Measurements from ENCODE around the gene PTGER1.
A peak's percentile ranks its signal among the peaks of the same experiment; 100 is the strongest.

PTGER1 gene, protein sequence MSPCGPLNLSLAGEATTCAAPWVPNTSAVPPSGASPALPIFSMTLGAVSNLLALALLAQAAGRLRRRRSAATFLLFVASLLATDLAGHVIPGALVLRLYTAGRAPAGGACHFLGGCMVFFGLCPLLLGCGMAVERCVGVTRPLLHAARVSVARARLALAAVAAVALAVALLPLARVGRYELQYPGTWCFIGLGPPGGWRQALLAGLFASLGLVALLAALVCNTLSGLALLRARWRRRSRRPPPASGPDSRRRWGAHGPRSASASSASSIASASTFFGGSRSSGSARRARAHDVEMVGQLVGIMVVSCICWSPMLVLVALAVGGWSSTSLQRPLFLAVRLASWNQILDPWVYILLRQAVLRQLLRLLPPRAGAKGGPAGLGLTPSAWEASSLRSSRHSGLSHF

DNA sequence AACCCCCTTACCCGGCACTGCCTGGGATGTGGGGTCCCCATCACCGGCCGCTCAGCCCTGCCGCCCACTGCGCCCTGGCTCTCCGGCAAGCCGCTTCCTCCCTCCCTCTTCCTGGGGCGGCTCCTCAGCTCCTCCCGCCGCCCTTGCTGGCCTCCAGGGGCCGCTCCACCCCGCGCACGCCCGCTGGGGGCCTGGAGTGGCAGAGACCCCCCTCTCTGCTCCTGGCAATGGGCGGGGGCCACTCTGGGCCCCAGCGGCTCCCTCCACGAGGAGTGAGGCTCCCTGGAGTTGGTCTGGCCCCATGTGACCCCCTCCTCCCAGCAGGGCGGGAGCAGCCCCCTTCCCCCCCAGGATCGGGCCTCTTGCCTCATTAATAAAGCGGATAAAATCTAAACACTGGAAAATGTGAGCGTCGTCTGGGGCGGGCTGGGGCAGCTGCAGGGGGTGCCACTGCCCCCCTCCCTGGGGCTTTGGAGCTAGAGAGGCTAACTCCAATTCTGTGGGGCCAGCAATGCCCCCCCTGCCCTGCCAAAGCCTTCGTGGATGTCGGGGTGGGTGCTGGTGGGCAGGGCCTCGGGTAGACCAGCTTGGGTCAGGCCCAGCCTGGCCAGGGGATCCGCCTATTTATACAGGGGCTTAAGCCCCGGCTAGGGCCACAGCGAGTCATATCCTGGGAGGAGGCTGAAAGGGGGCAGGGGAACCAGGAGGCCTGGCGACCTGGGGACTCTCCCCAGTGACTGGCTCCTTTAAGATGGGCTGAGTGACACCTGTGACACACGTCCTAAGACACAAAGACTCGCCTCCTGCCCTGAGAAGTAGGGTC is at the start of gene PTGER1:
TSS of gene PTGER1 (minus strand) at position 104 of the 823 bp plus-strand sequence. CDS start 1,034 bp downstream, outside the sequence.
- no peaks in the 10 kb centered on the region for H3K79me2 ChIP-seq (ENCODE audit: insufficient read depth, low read depth)
- no peak within 1 kb of the TSS for H3K27ac ChIP-seq
- no peak within 1 kb of the TSS for H3K9ac ChIP-seq
- H2AFZ ChIP-seq (ENCODE audit: low read depth), result no peak within 1 kb of the TSS
- no peaks in the 10 kb centered on the region for H4K20me1 ChIP-seq (ENCODE audit: insufficient read depth)
- H3K4me3 ChIP-seq (IDR thresholded peaks at IDR 0.05; ENCODE audit: insufficient read depth, low read depth, low read length), result no peak within 1 kb of the TSS
- H3K36me3 ChIP-seq (ENCODE audit: insufficient read depth), result no peaks in the 10 kb centered on the region
- no peak within 1 kb of the TSS for H3K4me2 ChIP-seq
- no peaks in the 10 kb centered on the region for H3K4me1 ChIP-seq (ENCODE audit: low read depth, poor library complexity, severe bottlenecking)
- no peaks in the 10 kb centered on the region for H3K27me3 ChIP-seq (ENCODE audit: insufficient read depth, low read depth)
- TF ChIP-seq, protein P1, sequence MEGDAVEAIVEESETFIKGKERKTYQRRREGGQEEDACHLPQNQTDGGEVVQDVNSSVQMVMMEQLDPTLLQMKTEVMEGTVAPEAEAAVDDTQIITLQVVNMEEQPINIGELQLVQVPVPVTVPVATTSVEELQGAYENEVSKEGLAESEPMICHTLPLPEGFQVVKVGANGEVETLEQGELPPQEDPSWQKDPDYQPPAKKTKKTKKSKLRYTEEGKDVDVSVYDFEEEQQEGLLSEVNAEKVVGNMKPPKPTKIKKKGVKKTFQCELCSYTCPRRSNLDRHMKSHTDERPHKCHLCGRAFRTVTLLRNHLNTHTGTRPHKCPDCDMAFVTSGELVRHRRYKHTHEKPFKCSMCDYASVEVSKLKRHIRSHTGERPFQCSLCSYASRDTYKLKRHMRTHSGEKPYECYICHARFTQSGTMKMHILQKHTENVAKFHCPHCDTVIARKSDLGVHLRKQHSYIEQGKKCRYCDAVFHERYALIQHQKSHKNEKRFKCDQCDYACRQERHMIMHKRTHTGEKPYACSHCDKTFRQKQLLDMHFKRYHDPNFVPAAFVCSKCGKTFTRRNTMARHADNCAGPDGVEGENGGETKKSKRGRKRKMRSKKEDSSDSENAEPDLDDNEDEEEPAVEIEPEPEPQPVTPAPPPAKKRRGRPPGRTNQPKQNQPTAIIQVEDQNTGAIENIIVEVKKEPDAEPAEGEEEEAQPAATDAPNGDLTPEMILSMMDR (conservative IDR thresholded peaks at IDR 0.05; ENCODE audit: low read depth, low read length), result no peak

DNA sequence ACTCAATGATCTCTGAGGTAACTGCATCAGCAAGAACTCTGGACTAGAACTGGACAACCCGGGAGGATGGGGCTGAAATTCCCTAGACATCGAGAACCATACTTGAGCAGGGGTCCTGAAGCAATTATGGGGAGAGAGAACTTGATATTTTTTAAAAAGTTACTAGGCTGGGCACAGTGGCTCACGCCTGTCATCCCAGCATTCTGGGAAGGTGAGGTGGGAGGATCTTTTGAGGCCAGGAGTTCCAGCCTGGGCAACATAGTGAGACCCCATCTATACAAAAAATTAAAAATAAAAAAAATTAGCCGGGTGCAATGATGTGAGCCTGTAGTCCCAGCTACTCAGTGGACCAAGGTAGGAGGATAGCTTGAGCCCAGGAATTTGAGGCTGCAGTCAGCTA is 45.4 kb upstream of the PTGER1 start:
- H3K27ac ChIP-seq, result no peak overlapping the region
- H3K9ac ChIP-seq, result no peak overlapping the region
- H4K20me1 ChIP-seq (ENCODE audit: insufficient read depth), result peaks cover 17% of the 10 kb centered on the region; the same call in 1 of the 2 replicates
- H3K4me3 ChIP-seq (IDR thresholded peaks at IDR 0.05; ENCODE audit: insufficient read depth, low read depth, low read length), result no peak overlapping the region
- no peak overlapping the region for H3K4me2 ChIP-seq
- H3K36me3 ChIP-seq (ENCODE audit: insufficient read depth), result peaks cover 9% of the 10 kb centered on the region; the same call in 1 of the 2 replicates
- TF ChIP-seq, protein P1 (conservative IDR thresholded peaks at IDR 0.05; ENCODE audit: low read depth, low read length), result no peak
- peaks cover 23% of the 10 kb centered on the region for H3K79me2 ChIP-seq (ENCODE audit: insufficient read depth, low read depth)
- no peak overlapping the region for H2AFZ ChIP-seq (ENCODE audit: low read depth)
- no peaks in the 10 kb centered on the region for H3K27me3 ChIP-seq (ENCODE audit: insufficient read depth, low read depth)
- peaks cover 18% of the 10 kb centered on the region for H3K4me1 ChIP-seq (ENCODE audit: low read depth, poor library complexity, severe bottlenecking)

DNA sequence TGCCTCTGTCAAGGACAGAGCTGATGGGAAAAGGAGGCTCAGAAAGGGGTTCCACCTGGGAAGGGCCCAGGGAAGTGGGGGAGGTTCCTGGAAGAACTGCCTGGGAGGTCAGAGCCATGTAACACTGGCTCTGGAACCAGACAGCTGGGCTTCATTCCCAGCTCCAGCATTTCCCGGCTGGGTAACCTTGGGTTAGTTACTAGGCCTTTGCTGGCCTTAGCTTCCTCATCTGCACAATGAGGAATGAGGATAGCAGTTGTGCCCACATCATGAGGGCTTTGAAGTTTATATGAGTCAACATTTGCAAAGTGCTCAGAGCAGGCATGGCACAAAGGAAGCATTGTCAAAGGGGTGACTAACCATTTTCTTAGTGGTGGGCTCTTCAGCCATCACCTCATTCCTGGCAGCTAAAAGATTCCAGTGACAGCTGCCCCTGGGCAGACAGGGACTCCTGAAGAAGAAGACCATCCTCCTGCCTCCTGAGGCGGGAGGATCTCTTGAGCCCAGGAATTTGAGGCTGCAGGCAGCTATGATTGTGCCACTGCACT is 44.8 kb upstream of the PTGER1 start:
- Histone ChIP-seq H3K36me3 (ENCODE audit: insufficient read depth) (peaks cover 10% of the 10 kb centered on the region; the same call in 1 of the 2 replicates), H3K4me3 (IDR thresholded peaks at IDR 0.05; ENCODE audit: insufficient read depth, low read depth, low read length) (no peak overlapping the region), H4K20me1 (ENCODE audit: insufficient read depth) (peaks cover 17% of the 10 kb centered on the region; the same call in 1 of the 2 replicates), H3K27me3 (ENCODE audit: insufficient read depth, low read depth) (no peaks in the 10 kb centered on the region), H3K4me1 (ENCODE audit: low read depth, poor library complexity, severe bottlenecking) (peaks cover 22% of the 10 kb centered on the region), H3K4me2 (no peak overlapping the region), H3K9ac (no peak overlapping the region), H3K79me2 (ENCODE audit: insufficient read depth, low read depth) (peaks cover 23% of the 10 kb centered on the region), H2AFZ (ENCODE audit: low read depth) (no peak overlapping the region), H3K27ac (no peak overlapping the region)
- TF ChIP-seq, protein P1 (conservative IDR thresholded peaks at IDR 0.05; ENCODE audit: low read depth, low read length), result no peak

DNA sequence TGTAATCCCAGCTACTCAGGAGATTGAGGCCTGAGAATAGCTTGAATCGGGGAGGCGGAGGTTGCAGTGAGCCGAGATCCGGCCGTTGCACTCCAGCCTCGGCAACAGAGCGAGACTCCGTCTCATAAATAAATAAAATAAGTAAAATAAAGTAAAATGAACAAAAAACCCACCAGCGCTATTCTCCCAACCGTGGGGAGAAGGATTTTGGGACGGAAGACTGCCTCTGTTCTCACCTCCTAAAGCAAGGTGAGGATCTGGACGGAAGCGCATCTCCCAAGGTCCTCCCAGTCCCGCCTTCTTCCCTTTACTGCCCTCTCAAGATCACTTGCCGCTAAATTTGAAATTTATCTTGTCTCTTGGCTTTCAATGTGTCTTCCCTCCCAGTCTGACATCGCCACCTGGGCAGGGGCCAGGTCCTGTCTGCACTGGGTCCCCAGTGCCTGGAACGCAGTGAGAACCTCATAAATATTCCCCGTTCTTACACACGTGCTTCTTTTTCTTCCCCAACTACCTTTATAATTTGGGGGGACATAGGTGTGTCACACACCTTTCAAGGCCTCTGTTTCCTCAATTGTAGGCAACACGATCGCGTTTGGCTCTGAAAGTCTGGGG is 44.2 kb upstream of the PTGER1 start:
- peaks cover 23% of the 10 kb centered on the region for H3K79me2 ChIP-seq (ENCODE audit: insufficient read depth, low read depth)
- no peak overlapping the region for H3K9ac ChIP-seq
- H2AFZ ChIP-seq (ENCODE audit: low read depth), result no peak overlapping the region
- peaks cover 17% of the 10 kb centered on the region; the same call in 1 of the 2 replicates for H4K20me1 ChIP-seq (ENCODE audit: insufficient read depth)
- H3K27ac ChIP-seq, result no peak overlapping the region
- TF ChIP-seq, protein P1 (conservative IDR thresholded peaks at IDR 0.05; ENCODE audit: low read depth, low read length), result no peak
- H3K27me3 ChIP-seq (ENCODE audit: insufficient read depth, low read depth), result no peaks in the 10 kb centered on the region
- no peak overlapping the region for H3K4me3 ChIP-seq (IDR thresholded peaks at IDR 0.05; ENCODE audit: insufficient read depth, low read depth, low read length)
- peaks cover 10% of the 10 kb centered on the region; the same call in 1 of the 2 replicates for H3K36me3 ChIP-seq (ENCODE audit: insufficient read depth)
- H3K4me2 ChIP-seq, result peak overlapping the region; percentile 48
- H3K4me1 ChIP-seq (ENCODE audit: low read depth, poor library complexity, severe bottlenecking), result peaks cover 22% of the 10 kb centered on the region
